ENCODE measurements around the gene KSR1.

DNA sequence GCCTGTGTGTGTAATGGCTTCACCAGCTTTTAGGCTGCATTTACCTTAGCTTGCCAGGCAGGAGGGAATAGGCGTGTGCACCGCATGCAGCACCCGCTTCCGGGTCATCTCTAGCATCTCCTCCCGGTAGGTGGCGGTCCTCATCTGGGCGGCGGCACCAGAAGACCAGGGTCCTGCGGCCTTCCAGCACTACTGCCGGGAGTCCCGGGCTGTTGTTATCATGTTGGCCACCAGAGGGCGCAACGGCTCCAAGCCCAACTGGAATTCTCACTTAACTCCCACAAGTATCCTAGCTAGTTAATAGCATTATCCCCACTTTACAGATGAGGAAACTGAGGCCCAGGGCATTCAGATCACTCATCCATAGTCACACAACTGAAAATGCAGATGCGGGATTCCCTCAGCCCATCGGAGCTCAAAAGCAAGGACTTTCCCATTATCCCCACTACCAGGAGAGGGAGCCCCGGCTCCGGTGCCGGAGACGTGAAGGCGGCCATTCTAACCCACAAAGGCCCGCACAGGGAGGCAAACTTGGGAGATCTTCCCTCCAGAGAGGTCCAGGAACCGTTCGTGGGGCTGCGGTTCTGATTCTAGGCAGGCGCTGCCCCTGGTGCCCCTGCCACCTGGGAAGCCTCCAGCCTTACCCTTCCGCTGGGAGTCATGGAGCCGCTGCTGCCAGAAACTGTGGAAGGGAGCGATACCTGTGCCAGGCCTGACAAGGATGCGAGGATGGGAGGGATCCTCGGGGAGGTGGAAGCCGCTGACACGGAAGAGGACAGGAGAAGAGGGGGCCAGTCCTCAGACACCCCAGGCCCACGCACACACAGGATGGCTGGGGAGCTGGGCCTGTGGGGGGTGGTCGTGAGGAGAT lies 198.6 kb downstream of the KSR1 start:
- TF ChIP-seq, protein P1, sequence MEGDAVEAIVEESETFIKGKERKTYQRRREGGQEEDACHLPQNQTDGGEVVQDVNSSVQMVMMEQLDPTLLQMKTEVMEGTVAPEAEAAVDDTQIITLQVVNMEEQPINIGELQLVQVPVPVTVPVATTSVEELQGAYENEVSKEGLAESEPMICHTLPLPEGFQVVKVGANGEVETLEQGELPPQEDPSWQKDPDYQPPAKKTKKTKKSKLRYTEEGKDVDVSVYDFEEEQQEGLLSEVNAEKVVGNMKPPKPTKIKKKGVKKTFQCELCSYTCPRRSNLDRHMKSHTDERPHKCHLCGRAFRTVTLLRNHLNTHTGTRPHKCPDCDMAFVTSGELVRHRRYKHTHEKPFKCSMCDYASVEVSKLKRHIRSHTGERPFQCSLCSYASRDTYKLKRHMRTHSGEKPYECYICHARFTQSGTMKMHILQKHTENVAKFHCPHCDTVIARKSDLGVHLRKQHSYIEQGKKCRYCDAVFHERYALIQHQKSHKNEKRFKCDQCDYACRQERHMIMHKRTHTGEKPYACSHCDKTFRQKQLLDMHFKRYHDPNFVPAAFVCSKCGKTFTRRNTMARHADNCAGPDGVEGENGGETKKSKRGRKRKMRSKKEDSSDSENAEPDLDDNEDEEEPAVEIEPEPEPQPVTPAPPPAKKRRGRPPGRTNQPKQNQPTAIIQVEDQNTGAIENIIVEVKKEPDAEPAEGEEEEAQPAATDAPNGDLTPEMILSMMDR (IDR thresholded peaks at IDR 0.05 in 4 of 5, conservative IDR thresholded peaks at IDR 0.05 in 1 of 5) = peak; percentile 54 to 92 (median 82)
- TF ChIP-seq POLR2A (IDR thresholded peaks at IDR 0.05) = no peak

Data from gastrocnemius medialis (tissue), 4 donors.